Jurkat, Clone E6-1 (cell line): Measurements from ENCODE around the gene DDX54.
"Not testable (repeated sequence)": the region's sequence is repeated elsewhere in the genome, so short reads cannot be mapped to it uniquely, and the experiment has no call there.

ENCODE experiments used
- DNase-seq: peaks from one replicate; pipeline ENCODE4 v3.0.0-alpha.2; 2011; ENCODE audit warnings: low read depth, low spot score
- H3K4me3 ChIP-seq: 2 replicates; pipeline ENCODE4 v1.5.1; 2011; ENCODE audit warnings: mild to moderate bottlenecking, low read length, control low read depth, moderate library complexity

Gene DDX54

DNA sequence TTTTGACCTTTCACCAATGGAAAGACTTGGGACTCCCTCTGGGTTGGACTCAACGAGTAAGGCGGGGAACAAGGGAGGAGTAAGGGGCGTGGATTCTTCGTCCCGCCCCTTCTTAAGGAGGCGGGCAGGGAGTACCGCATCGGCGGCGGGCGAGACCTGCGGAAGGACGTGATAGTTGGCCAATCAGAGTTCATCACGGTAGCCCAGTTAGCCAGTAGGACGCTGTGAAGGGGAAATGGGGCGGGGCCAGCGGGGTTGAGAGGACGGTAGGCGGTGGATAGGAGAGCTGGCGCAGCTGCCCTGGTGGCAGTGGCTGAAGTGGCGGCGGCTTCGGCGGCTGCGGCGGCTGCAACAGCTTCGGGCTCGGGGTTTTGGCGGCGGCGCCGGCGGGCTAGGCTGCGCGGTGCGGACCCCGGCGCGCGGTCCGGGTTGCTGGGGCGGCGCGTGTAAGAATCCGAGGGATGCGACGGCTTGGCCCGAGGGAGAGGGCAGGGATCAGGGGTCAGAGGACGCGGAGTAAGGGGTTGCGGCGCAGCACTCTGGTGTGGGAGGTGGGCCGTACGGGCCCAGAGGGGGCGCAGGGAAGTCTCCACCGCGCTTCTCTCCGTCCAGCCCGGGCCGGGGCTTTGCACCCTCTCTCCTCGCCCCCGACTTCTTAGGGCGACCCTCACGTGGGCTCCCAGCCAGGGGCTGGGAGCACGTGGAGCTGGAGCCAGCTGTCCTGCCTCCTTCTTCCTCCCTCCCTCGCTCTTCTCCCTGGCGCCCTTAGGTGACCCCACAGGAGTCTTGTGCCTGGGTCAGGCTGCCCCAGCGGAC lies 36.1 kb upstream of the DDX54 start, which contains the start of gene TPCN1:
Gene TPCN1, plus strand, starts transcription at position 284 of the 816 bp plus-strand sequence. CDS start 5,389 bp downstream, outside the sequence.
- peak within 1 kb of the TSS; percentile 86 for H3K4me3 ChIP-seq
- peak; percentile 100 for DNase-seq

DNA sequence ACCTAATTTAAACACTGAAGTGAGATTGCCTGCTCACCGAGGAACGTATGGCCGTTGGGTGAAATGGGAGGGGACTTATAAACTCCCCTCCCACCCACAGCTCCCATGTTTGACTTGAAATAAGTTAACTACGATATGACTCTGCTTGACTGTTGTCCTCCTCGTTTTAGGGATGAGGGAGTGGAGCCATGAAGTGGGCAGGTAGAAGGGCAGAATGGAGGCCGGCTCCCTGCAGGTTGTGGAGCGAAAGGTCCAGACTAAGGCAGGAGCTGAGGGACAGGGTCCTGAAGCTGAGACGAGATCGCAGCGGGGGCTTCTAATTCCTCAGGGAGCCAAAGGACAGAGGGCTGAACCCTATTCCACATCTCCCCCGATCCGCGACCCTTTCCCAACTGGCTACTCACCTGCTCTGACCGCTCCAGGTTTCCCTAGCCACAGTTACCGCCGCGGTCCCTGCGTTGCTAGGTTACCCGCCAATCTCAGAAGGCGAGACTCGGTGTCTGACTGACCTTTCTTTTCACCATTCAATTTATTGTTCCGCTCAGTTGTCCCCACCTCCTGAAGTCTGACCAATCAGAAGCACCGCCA lies 35.4 kb upstream of the DDX54 start:
- peak overlapping the region; percentile 86 for H3K4me3 ChIP-seq
- no peak for DNase-seq

DNA sequence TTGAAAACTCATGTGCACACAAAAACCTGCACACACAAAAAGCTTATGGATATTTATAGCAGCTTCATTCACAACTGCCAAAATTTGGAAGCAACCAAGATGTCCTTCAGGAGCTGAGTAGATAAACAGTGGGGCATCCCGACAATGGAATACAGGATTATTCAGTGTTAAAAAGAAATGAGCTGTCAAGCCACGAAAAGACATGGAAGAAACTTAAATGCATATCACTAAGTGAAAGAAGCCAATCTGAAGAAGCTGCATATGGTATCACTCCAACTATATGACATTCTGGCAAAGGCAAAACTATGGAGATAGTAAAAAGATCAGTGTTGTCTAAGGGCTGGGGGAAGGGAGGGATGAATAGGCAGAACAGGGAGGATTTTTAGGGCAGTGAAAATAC lies 30.7 kb upstream of the DDX54 start:
- DNase-seq, result no peak
- no peak overlapping the region for H3K4me3 ChIP-seq

DNA sequence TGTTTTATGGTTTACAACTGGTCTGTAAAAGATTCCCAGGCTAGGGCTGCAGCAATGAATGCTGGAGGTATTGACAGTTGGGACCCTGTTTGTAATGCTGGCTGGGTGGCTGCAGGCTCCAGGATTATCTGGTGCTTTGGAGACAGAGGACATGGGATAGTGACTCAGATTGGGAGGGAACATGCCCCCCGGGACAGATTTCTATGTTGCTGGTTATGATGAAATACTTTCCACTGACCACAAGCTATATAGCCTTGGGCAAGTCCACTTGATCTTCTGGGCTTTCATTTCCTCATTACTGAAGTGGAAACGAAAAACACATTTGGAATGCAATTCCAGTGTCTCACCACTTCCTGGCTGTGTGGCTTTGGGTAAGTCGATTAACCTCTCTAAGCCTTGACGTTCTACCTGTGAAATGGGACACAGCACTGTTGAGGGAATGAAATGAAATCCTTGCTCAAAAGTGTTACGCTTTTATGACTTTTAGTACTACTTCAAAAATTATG lies 29.7 kb upstream of the DDX54 start:
- no peak overlapping the region for H3K4me3 ChIP-seq
- DNase-seq, result peak; percentile 64

DNA sequence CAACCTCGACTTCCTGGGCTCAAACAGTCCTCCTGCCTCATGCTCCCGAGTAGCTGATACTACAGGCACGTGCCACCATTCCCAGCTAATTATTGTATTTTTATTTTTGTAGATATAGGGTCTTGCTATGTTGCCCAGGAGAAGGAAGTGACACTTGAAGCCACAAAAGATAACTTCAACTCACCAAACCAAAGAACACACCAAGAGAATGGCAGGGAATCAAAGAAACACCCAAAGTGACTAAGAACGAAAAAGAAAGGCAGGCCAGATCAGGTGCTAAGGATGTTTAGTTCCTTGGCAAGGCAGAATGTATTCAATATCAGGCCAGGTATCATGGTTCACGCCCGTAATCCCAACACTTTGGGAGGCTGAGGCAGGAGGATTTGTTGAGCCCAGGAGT lies 25.9 kb upstream of the DDX54 start:
- H3K4me3 ChIP-seq, result no peak overlapping the region
- no peak for DNase-seq

DNA sequence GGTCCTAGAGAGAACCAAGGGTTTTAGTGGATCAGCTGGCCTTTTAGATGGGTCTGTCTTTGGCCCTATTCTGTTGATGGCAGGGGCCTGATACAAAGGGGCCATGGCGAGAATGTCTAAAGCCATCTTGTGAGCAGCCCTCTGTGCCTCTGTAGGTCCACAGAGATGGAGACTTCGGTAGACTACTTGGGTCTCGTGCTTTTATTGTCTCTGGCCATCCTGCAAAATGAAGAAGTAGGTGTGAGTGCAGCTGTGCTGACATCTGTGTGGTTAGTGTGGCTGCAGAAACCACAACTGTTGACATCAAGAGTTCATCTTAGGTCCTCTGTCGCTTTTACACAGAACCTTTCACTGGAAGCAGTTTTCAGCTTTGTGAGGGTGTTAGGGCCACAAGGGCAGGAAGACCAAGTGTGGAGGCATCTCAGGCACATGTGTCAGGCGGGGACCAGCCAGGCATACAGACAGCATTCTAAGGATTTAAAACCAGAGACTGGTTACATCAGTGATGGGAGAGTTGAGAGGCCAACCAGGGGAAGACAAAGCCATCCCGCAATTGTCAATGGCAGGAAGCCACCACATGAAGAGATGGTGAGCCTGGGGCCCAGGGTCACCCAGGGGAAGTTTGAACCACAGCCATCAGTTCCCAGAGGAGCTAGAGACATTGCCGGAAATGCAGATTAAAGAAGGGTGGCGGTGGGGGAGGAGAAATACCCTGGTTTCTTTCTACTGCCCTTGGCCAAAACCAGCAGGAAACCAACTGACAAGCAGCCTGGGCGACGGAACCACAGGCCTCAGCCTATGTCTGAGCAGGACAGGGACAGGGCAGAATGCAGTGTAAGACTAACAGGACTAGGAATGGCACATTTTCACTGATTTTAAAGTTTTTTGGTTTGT lies 23.0 kb upstream of the DDX54 start:
- H3K4me3 ChIP-seq, result peak overlapping the region; percentile 29
- peak; percentile 91 for DNase-seq

- peak; percentile 81 for DNase-seq
- peak overlapping the region; percentile 29 for H3K4me3 ChIP-seq
Measured at GRCh38 chr12:113207613-113208040, 22.3 kb upstream of the DDX54 start.

- not testable (repeated sequence) for DNase-seq, H3K4me3 ChIP-seq
Measured at GRCh38 chr12:113206802-113207201, 21.5 kb upstream of the DDX54 start.

GRCh38 chr12:113204804-113205203 lies 19.5 kb upstream of the DDX54 start:
- H3K4me3 ChIP-seq, result no peak overlapping the region
- no peak for DNase-seq

- no peak overlapping the region for H3K4me3 ChIP-seq
- no peak for DNase-seq
Measured at GRCh38 chr12:113203852-113204760, 18.8 kb upstream of the DDX54 start.

DNA sequence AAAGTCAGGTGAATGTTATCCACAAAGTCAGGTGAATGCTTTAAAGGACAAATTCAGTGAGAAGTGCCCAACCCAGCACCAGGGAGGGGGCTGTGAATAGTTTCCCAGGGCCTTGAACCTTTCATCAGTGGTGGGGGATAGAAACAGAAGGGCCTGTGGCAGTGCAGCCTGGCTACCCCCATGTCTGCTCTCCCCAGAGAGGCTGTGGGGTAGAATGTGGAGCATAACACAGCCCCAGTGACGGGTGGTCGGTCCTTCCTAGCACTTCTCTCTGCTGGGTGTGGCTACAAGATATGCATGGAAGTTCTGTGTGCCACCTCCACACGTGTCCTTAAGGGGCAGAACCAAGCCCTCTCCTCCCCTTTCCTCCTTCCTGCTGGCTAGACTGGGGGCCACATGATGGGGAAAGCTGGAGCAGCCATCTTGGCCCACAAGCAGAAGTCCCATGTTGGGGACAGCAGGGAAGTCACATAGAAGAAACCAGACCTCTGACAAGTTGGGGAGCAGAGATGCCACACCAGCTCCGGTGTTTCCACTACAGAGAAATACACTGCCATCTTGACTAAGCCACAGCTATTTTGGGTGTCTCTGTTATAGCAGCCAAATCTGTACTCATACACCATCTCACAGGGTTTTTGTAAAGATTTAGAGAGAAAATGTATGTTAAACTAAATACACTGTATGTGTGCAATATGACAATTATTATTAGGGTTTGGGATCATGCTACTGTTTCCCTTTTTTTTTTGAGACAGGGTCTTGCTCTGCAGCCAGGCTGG lies 17.2 kb upstream of the DDX54 start:
- no peak overlapping the region for H3K4me3 ChIP-seq

DNA sequence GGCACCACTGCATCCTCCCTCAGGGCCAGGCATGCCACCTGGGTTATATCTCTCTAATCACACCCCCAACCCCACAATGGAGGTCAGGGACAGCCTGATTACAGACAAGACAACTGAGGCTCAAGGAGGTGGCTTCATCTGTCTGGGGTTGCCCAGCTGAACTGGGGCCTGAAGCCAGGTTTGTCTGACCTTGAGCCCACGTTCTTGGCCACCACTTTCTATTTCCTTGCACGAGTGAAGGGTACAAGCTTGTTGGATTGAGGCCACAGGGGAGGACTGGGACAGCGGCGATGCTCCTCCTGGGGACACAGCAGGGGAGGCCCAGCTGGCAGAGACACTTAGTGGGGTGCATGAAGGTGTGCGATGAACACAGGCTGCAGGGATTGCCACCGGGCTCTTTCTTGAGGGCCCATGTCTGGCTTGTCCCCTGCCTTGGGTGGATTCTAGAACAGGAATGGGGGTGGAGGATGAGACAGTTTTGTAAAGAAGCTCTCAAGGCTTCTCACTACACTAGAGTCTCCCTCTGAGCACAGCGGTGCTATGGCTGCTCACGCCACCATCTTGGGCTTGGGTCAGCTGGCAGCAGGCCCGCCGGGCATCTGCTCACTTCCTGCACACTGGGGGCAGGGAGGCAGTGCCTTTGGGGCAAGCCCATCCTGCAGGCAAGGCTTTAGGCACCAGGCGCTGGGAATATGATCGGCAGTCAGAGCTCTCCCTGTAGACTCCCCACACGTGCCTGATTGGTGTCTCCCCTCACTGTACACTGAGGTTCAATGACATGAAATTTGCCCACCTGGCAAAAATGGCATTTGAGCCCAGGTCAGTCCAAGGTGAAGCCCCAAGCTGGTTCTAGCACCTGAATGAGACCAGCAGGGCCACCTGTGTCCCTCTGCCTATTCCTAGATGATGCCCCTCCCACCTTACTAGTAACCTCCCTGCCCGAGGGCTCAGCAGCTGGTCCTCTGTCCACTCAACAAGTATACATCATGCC lies 16.2 kb upstream of the DDX54 start:
- no peak overlapping the region for H3K4me3 ChIP-seq
- DNase-seq, result no peak

More for the DNA sequence above, 17.2 kb upstream of the DDX54 start:
- no peak for DNase-seq

GRCh38 chr12:113200021-113200797 lies 14.9 kb upstream of the DDX54 start:
- DNase-seq, result no peak
- H3K4me3 ChIP-seq, result no peak overlapping the region

DNA sequence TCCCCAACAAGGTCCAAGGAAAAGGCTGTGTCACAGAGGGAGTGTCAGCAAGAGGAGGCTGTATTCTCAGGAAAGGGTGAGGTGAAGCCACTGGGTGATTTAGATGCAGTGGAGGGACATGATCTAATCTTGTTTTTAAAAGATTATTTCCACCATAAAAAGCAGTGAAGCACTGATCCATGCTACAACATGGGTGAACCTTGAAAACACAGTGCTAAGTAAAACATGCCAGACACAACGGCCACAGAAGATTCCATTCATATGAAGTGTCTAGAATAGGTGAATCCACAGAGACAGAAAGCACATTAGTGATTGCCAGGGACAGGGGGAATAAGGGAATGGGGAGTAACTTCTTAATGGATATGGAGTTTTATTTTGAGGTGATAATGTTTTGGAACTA lies 13.0 kb upstream of the DDX54 start:
- no peak overlapping the region for H3K4me3 ChIP-seq

GRCh38 chr12:113197518-113198077 lies 12.3 kb upstream of the DDX54 start:
- no peak overlapping the region for H3K4me3 ChIP-seq
- no peak for DNase-seq

More for the DNA sequence above, 13.0 kb upstream of the DDX54 start:
- DNase-seq, result no peak

- H3K4me3 ChIP-seq, result no peak overlapping the region
- DNase-seq, result peak; percentile 71
Measured at GRCh38 chr12:113196990-113197389, 11.7 kb upstream of the DDX54 start.
